GM19035 (cell line): ENCODE data around the gene AK9.
"Not testable (repeated sequence)": the region's sequence is repeated elsewhere in the genome, so short reads cannot be mapped to it uniquely, and the experiment has no call there.

Source experiments
- ATAC-seq: cut with Tn5 transposase; IDR thresholded peaks from one replicate; pipeline ENCODE4 v1.9.1; 2021; ENCODE audit not compliant: unreplicated experiment

The AK9 gene

GRCh38 chr6:109690737-109691621 is at the start of gene AK9, which contains the start of gene FIG4:
Gene AK9 (minus strand): TSS chr6:109691202. CDS start chr6:109675745, 15,457 bp downstream.
Gene FIG4 (plus strand): TSS chr6:109691296. CDS start chr6:109691436, 140 bp downstream.
- peak; percentile 94 for ATAC-seq

- no peak for ATAC-seq
These were observed 49.8 kb upstream of the AK9 start for GRCh38 chr6:109740787-109741186.

- no peak for ATAC-seq
These were observed 48.7 kb upstream of the AK9 start for GRCh38 chr6:109739686-109740085.

- ATAC-seq = no peak
These were observed 47.7 kb upstream of the AK9 start for GRCh38 chr6:109738667-109739066.

- no peak for ATAC-seq
These were observed 47.3 kb upstream of the AK9 start for GRCh38 chr6:109738255-109738654.

DNA sequence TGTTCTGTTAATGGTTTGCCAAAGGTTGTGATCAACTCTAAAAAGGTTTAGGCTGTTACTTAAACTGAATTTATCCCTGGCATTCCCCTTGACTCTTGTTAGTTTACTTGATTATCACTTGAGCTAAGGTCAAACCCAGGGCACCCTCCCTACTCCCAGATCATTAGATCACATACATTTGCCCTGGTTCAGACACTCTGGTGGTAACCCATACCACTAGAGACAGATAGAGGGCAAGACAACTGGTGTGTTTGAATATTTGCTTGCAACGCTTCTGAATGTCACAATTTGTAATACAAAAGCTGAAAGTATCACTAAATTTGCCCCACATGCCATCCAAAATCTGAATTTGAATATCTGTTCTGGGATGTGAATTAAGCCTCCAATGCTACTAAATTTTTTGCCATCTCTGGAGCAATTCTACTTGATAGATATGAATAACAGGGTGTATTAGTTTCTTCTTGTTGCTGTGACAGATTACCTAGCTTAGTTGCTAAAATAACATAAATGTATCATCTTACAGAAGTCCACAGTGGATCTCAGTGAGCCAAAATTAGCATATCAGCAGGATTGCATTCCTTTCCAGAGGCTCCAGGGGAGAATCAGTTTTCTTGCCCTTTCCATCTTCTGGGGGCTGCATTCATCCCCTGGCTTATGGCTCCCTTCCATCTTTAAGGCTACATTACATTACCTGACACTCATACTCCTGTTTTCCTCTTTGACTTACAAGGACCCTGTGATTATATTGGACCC is 45.4 kb upstream of the AK9 start:
- ATAC-seq = no peak

GRCh38 chr6:109725250-109725649 is 34.2 kb upstream of the AK9 start:
- ATAC-seq = not testable (repeated sequence)

- no peak for ATAC-seq
These were observed 31.7 kb upstream of the AK9 start for GRCh38 chr6:109722564-109723254.

DNA sequence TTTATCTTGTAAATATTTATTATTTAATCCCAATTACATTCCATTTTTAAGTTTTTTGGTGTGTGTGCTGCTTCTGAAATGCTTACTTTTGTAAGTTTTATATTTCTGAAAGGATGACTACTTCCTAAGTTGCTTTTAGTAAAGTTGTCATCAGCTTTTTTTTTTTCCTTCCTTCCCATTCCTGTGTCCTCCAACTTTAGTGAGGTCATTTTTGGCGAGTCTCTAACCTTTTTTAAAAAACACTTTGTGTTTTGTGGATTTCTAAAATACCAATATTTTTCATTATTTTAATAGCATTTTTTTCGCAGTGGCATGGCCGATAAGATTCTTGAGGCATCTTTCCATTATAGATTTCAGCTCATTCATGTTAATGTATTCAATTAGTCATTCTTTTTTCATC is 31.0 kb upstream of the AK9 start:
- no peak for ATAC-seq

DNA sequence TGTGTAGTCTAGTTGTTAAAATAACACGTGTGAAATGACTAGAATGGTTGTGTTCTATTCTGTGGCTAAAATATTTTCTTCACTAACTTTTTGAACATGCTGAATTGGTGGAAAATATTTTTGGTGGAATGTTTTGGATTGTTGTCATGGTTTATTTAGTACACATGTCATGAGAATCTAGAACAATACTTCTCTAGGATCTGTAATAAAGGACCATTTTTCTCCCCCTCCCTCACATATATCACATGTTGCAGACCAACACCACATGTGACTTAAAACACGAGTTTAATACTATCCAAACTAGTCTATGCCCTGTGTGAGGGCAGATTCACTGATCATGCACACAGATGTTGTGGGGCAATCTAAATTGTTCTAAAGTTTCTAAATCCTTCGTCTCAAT is 29.3 kb upstream of the AK9 start:
- ATAC-seq = no peak

- no peak for ATAC-seq
These were observed 28.0 kb upstream of the AK9 start for GRCh38 chr6:109718991-109719390.

DNA sequence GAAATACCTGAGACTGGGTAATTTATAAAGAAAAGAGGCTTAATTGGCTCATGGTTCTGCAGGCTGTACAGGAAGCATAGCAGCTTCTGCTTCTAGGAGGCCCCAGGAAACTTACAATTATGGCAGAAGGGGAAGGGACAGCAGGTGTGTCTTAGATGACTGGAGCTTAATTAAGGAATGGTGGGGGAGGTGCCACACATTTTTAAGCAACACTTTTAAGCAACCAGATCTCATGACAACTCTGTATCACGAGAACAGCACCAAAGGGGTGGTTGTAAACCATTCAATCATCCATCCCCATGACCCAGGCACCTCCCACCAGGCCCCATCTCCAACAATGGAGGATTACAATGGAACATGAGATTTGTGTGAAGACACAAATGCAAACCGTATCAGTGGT is 27.0 kb upstream of the AK9 start:
- ATAC-seq = no peak

DNA sequence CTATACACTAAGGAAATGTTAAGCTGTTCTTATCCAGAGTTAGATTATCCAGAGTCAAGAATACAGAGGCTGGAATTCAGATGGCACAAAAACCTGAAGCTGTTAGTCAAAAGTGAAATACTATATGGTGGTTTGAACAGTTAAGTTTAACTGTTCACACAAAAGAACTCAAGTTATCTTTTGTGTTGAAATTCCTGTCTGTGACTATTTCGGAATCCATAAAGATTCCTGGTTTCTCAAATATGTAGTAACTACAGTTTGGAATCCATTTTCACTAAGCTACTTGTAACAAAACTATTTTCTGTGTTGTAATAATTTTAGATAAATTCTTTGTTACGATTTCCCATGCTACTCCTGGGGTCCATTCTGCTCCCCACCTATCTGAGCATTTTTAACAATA is 24.6 kb upstream of the AK9 start:
- ATAC-seq = no peak

- no peak for ATAC-seq
These were observed 23.6 kb upstream of the AK9 start for GRCh38 chr6:109714611-109715010.

GRCh38 chr6:109714166-109714565 is 23.2 kb upstream of the AK9 start:
- no peak for ATAC-seq

DNA sequence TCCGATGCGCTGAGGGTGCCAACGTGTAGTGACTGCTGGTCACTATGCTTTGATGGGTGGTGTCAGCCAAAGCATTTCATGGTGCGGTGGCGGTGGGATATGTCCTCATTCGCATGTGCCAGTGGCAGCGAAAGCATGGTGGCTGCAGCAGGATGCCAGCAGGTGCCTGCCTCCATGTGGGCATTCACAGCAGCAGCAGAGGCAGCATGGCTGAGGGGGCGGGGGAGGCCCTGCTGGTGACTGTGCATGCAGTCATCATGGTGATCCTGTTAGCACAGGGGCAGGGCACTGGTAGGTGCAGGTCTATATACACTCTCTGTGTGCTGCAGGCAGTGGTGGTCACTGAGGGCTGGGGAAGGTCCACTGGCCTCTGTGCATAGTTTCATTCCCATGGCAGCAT is 22.1 kb upstream of the AK9 start:
- ATAC-seq = no peak

- ATAC-seq = not testable (repeated sequence)
These were observed 17.1 kb upstream of the AK9 start for GRCh38 chr6:109708099-109708498.

DNA sequence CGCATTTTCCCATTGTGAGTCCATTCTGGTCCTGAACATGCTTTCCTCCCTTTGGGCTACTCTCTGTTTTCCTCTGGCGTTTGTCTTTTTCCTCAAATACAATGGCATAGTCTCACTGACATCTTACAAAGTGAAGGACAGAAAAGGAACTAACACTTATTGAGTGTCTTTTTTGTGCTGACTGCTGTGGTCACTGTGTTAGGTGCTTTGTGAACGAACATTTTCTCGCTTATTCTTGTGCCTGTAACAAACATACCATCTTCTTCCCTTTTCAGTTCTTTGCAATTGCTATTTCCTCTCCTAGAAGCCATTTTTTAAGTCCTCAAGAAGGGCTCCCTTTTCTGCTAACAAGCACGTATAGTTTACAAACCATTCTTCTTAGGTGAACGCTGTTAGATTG is 15.5 kb upstream of the AK9 start:
- no peak for ATAC-seq

GRCh38 chr6:109705258-109705657 is 14.3 kb upstream of the AK9 start:
- peak; percentile 96 for ATAC-seq

- ATAC-seq = no peak
These were observed 11.8 kb upstream of the AK9 start for GRCh38 chr6:109702791-109703190.

DNA sequence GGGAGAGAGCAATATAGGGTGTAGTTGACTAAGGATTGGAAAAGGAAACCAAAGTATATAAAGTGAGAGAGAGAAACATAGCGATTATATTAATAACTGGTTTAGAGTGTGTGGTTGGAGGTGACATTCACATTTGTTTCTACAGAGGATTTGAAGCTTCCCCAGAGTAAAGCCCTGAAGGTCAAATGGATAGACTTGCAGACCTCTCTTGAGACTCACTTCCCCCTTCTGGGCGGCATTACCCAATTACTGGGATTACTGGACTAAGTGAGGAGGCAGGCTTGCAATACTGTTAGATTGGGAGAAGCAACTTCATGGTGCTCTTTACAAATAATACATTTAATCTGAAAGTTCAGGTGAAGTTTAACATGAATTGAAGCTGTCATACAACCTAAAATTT is 10.8 kb upstream of the AK9 start:
- no peak for ATAC-seq
